Chondrocyte (in vitro differentiated cells): ENCODE data around the gene KIF2A. TPM values are rescaled to one million over a fixed set of nuclear protein-coding genes. Genes with fewer than 3 reads are reported as not detected.

ENCODE experiments used
- DNase-seq: peaks from one replicate; pipeline ENCODE4 v3.0.0; 2021; ENCODE audit warnings: mixed read lengths, low spot score
- H3K27ac Mint-ChIP-seq: one replicate; pipeline ENCODE4 v1.8.0; 2021; ENCODE audit warnings: mild to moderate bottlenecking, moderate library complexity, mixed read lengths; ENCODE audit not compliant: unreplicated experiment
- H3K27me3 Mint-ChIP-seq: 2 replicates; pipeline ENCODE4 v1.8.0; 2021; ENCODE audit warnings: low read depth, mixed read lengths
- H3K36me3 Mint-ChIP-seq: 2 replicates; pipeline ENCODE4 v1.8.0; 2021; ENCODE audit warnings: low read depth, mixed read lengths
- H3K4me1 Mint-ChIP-seq: 2 replicates; pipeline ENCODE4 v1.8.0; 2021; ENCODE audit warnings: low read depth, mild to moderate bottlenecking, mixed read lengths
- H3K4me3 Mint-ChIP-seq: one replicate; pipeline ENCODE4 v1.8.0; 2021; ENCODE audit warnings: mild to moderate bottlenecking, moderate library complexity, mixed read lengths; ENCODE audit not compliant: unreplicated experiment
- H3K9me3 Mint-ChIP-seq: 2 replicates; pipeline ENCODE4 v1.8.0; 2021; ENCODE audit warnings: low read depth, mixed read lengths
- CTCF ChIP-seq: fragments of 200-600 bp; sonication (generic); IDR thresholded peaks from 2 replicates; pipeline ENCODE4 v1.5.0; 2021; ENCODE audit warnings: antibody characterized with exemption, mild to moderate bottlenecking, moderate library complexity
- total RNA-seq: library from RNA; stranded (reverse); gene quantifications from 3 replicates; pipeline ENCODE4 v1.2.1, GENCODE V29; 2021

Gene KIF2A
- total RNA-seq, 1 donor from 2014 or later, result 37.7 TPM

- H3K27ac Mint-ChIP-seq, result no peak overlapping the region
- DNase-seq, result no peak
- no peak for TF ChIP-seq CTCF
- H3K27me3 Mint-ChIP-seq, result no peaks in the 10 kb centered on the region
- no peak overlapping the region for H3K4me3 Mint-ChIP-seq
- peaks cover 5% of the 10 kb centered on the region for H3K36me3 Mint-ChIP-seq
- no peaks in the 10 kb centered on the region for H3K9me3 Mint-ChIP-seq
- H3K4me1 Mint-ChIP-seq, result peaks cover 15% of the 10 kb centered on the region
These were observed 16.5 kb downstream of the KIF2A start for GRCh38 chr5:62322484-62322883.

GRCh38 chr5:62326302-62326701, 20.3 kb downstream of the KIF2A start:
- TF ChIP-seq CTCF, result no peak
- no peak overlapping the region for H3K4me3 Mint-ChIP-seq
- H3K4me1 Mint-ChIP-seq, result peaks cover 33% of the 10 kb centered on the region
- H3K36me3 Mint-ChIP-seq, result peaks cover 5% of the 10 kb centered on the region
- no peak for DNase-seq
- H3K27ac Mint-ChIP-seq, result no peak overlapping the region
- no peaks in the 10 kb centered on the region for H3K9me3 Mint-ChIP-seq
- H3K27me3 Mint-ChIP-seq, result no peaks in the 10 kb centered on the region

- no peak for DNase-seq
- Mint-ChIP-seq H3K4me3 (no peak overlapping the region), H3K27me3 (no peaks in the 10 kb centered on the region), H3K36me3 (peaks cover 4% of the 10 kb centered on the region), H3K27ac (no peak overlapping the region), H3K4me1 (peaks cover 33% of the 10 kb centered on the region), H3K9me3 (no peaks in the 10 kb centered on the region)
- TF ChIP-seq CTCF, result no peak
These were observed 20.7 kb downstream of the KIF2A start for GRCh38 chr5:62326702-62327101.

GRCh38 chr5:62327138-62328053, 21.4 kb downstream of the KIF2A start:
- Mint-ChIP-seq H3K27ac (peak overlapping the region; percentile 43), H3K27me3 (no peaks in the 10 kb centered on the region), H3K4me3 (no peak overlapping the region), H3K4me1 (peaks cover 33% of the 10 kb centered on the region), H3K36me3 (peaks cover 4% of the 10 kb centered on the region), H3K9me3 (no peaks in the 10 kb centered on the region)
- TF ChIP-seq CTCF, result peak; percentile 13
- no peak for DNase-seq

GRCh38 chr5:62328772-62329491, 22.9 kb downstream of the KIF2A start:
- H3K27ac Mint-ChIP-seq, result no peak overlapping the region
- peaks cover 33% of the 10 kb centered on the region for H3K4me1 Mint-ChIP-seq
- TF ChIP-seq CTCF, result no peak
- H3K9me3 Mint-ChIP-seq, result no peaks in the 10 kb centered on the region
- H3K27me3 Mint-ChIP-seq, result no peaks in the 10 kb centered on the region
- H3K4me3 Mint-ChIP-seq, result no peak overlapping the region
- DNase-seq, result no peak
- peaks cover 4% of the 10 kb centered on the region for H3K36me3 Mint-ChIP-seq
